ENCODE measurements around the gene DYNLT4.
A peak's percentile ranks its signal among the peaks of the same experiment; 100 is the strongest.
"Not testable (repeated sequence)": the region's sequence is repeated elsewhere in the genome, so short reads cannot be mapped to it uniquely, and the experiment has no call there.

The DYNLT4 gene

GRCh38 chr1:44788120-44788860 is 18.9 kb downstream of the DYNLT4 start, which contains the start of gene BEST4:
Gene BEST4, minus strand, starts transcription at chr1:44788170. Its CDS starts 465 bp downstream, at chr1:44787705.
- DNase-seq = no peak

- no peak for DNase-seq
Measured at GRCh38 chr1:44787506-44787905, 19.6 kb downstream of the DYNLT4 start.

- no peak for DNase-seq
Measured at GRCh38 chr1:44786841-44787426, 20.2 kb downstream of the DYNLT4 start.

GRCh38 chr1:44786138-44786840 is 20.9 kb downstream of the DYNLT4 start:
- DNase-seq = peak; percentile 62 to 82 (median 68)

- DNase-seq = no peak
Measured at GRCh38 chr1:44785501-44786137, 21.5 kb downstream of the DYNLT4 start.

- DNase-seq = no peak
Measured at GRCh38 chr1:44785029-44785380, 22.1 kb downstream of the DYNLT4 start.

- DNase-seq = peak in 2 of 4 experiments; percentile 19 to 31
Measured at GRCh38 chr1:44784094-44785028, 22.8 kb downstream of the DYNLT4 start.

- no peak for DNase-seq
Measured at GRCh38 chr1:44783697-44784093, 23.5 kb downstream of the DYNLT4 start.

GRCh38 chr1:44780583-44781121 is 26.5 kb downstream of the DYNLT4 start:
- DNase-seq = no peak

GRCh38 chr1:44778705-44779576 is 28.2 kb downstream of the DYNLT4 start:
- no peak for DNase-seq

GRCh38 chr1:44777969-44778635 is 29.0 kb downstream of the DYNLT4 start:
- peak; percentile 69 to 83 (median 78) for DNase-seq

- no peak for DNase-seq
Measured at GRCh38 chr1:44777547-44777946, 29.6 kb downstream of the DYNLT4 start.

GRCh38 chr1:44776730-44777068 is 30.5 kb downstream of the DYNLT4 start:
- no peak for DNase-seq

GRCh38 chr1:44775930-44776729 is 31.0 kb downstream of the DYNLT4 start:
- peak; percentile 45 to 72 (median 61) for DNase-seq

GRCh38 chr1:44775078-44775929 is 31.8 kb downstream of the DYNLT4 start, which contains the start of gene RPS8:
Gene RPS8, plus strand, starts transcription at chr1:44775540. Its CDS starts 57 bp downstream, at chr1:44775597.
- DNase-seq = peak; percentile 96 to 97 (median 96)

GRCh38 chr1:44766421-44766820 is 40.7 kb downstream of the DYNLT4 start:
- not testable (repeated sequence) for DNase-seq

- DNase-seq = no peak
Measured at GRCh38 chr1:44760876-44761275, 46.3 kb downstream of the DYNLT4 start.

GRCh38 chr1:44759077-44759476 is 48.1 kb downstream of the DYNLT4 start:
- no peak for DNase-seq

Data from suppressor macrophage (primary cell).